Psoas muscle (tissue), 8 donors: ENCODE data around the gene APOB. TPM values are rescaled to one million over a fixed set of nuclear protein-coding genes. Genes with fewer than 3 reads are reported as not detected.

ENCODE experiments used
- ATAC-seq, 4 donors: fragments of 200-7000 bp; cut with Tn5 transposase; one replicate each; pipeline ENCODE4 v1.9.1; 2020; ENCODE audit warnings: moderate library complexity in 3 of 4, mild to moderate bottlenecking in 2 of 4
- DNase-seq, 2 donors: peaks; one replicate each; pipeline ENCODE4 v3.0.0-alpha.2; 2020
- H3K27ac ChIP-seq: fragments of 200-600 bp; one replicate; pipeline ENCODE4 v1.8.0; 2022
- H3K27me3 ChIP-seq, 3 donors: fragments of 200-600 bp in 1 of 3; one replicate each; pipeline versions ENCODE4 v1.6.1 to v1.8.0; 2013 to 2022; ENCODE audit warnings: low read length in 2 of 3, mild to moderate bottlenecking in 2 of 3, moderate library complexity in 1 of 3; ENCODE audit not compliant: insufficient read depth in 3 of 3
- H3K36me3 ChIP-seq, 2 donors: fragments of 200-600 bp in 1 of 2; one replicate each; pipeline versions ENCODE4 v1.6.1 to v1.8.0; 2013 to 2022; ENCODE audit warnings: low read depth in 1 of 2, mild to moderate bottlenecking in 1 of 2, moderate library complexity in 1 of 2; ENCODE audit not compliant: insufficient read depth in 1 of 2
- H3K4me1 ChIP-seq: fragments of 200-600 bp; one replicate; pipeline ENCODE4 v1.8.0; 2022
- H3K4me3 ChIP-seq: fragments of 200-600 bp; one replicate; pipeline ENCODE4 v1.8.0; 2022; ENCODE audit warnings: mild to moderate bottlenecking
- H3K9me3 ChIP-seq: fragments of 200-600 bp; one replicate; pipeline ENCODE4 v1.8.0; 2022
- CTCF ChIP-seq: fragments of 200-600 bp; IDR thresholded peaks from one replicate; pipeline ENCODE4 v1.8.0; 2022; ENCODE audit warnings: antibody characterized with exemption
- WGBS, 3 donors: extraction: QIAGEN DNeasy Blood & Tissue Kit; methylation state at CpG; one replicate each; pipeline versions ENCODE4 v1.1.6 to v1.1.7; 2013; 5-methylcytosine and 5-hydroxymethylcytosine counted together
- intact Hi-C, 2 donors: fragments of 100-400 bp; cut with DNase I; formaldehyde crosslinking; loops; one replicate each; pipeline versions ENCODE4 v1.11.0 to v1.14.2; 2022
- polyA plus RNA-seq, 3 donors: library from polyadenylated mRNA; stranded (reverse); fragments of 200-250 nt; gene quantifications; one replicate each; pipeline ENCODE4 v1.2.3, GENCODE V29; 2013
- total RNA-seq, 4 donors: library from RNA; stranded (reverse); fragmentation: NEBNext Ultra II Directional in 2 of 4; extraction: Animal tissue kit (Norgen Biotek cat#: 25700) in 2 of 4; gene quantifications; one replicate each; pipeline versions ENCODE4 v1.2.1 to v1.2.4, GENCODE V29; 2021 to 2023
- donor health status: healthy with polysubstance abuse.
- donor health status: DM: no; HTN: no; CAD: no; lungs with moderate emphysema.
- donor health status: Bipolar disorder and iron deficiency.
- donor health status: healthy.
- donor health status: DM: yes; HTN: yes; CAD: no.
- donor health status: DM: no; HTN: no; CAD: no.
- donor health status: DM: no; HTN: no; CAD: no.
- donor health status: DM: yes; HTN: yes; CAD: no.

APOB gene
- total and polyA plus RNA-seq, 7 donors = 0.03 to 0.64 (median 0.34) TPM

DNA sequence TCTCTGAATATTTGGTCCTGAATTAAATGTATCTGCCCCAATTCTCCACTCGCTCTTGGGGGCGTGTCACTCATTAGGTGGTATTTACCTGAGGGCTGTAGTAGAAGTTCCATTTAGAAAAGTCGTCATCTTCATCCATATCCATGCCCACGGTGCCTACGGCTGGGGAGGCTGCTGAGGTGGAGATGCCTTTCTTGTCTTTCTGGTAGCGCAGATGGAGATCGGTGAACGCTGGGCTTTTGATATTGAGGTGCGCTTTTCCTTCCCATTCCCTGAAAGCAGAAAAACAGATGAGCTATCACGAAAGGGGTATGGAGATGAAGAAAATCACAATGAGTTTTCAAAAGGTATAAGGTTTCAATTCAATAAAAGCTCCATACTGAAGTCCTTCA lies 39.7 kb downstream of the APOB start:
- Histone ChIP-seq H3K4me1 (no peaks in the 10 kb centered on the region), H3K9me3 (no peaks in the 10 kb centered on the region), H3K27me3 (no peaks in the 10 kb centered on the region), H3K36me3 (no peaks in the 10 kb centered on the region), H3K4me3 (no peak overlapping the region), H3K27ac (no peak overlapping the region)
- no peak for ATAC-seq
- no peak for DNase-seq
- intact Hi-C loops = no loop called here
- 92 to 95% (median 94%) methylated on average over 10 of the region's 10 CpGs for WGBS, 3 donors
- no peak for TF ChIP-seq CTCF

DNA sequence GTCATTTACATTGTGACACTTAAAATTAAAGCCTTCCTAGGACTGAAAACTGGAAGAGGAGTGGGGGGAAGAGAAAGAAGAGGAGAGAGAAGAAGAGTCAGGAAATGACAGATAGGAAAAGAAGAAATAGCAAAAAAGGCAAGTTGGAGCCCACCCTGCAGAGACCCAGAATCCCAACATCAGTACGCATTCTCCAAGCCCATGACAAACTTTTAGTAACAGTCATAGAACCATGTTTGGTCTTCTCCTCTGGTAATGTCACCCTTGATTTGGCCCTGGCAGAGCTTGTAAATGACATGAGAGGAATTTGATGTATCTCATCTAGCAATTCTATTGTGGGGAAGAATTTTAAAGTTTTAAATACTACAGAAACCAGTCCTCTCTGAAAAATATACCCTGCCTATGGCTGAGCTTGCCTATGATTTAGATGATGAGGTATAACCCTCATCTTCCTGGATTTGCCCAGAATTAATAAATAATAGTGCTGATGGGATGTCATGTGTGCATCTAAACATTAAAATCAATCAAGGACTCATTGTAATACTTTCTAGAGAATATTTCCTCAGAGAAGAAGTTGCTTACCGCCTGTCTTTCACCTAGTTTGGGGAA lies 40.2 kb downstream of the APOB start:
- no peaks in the 10 kb centered on the region for H3K9me3 ChIP-seq
- no peaks in the 10 kb centered on the region for H3K36me3 ChIP-seq
- no peaks in the 10 kb centered on the region for H3K4me1 ChIP-seq
- H3K4me3 ChIP-seq = no peak overlapping the region
- no peak overlapping the region for H3K27ac ChIP-seq
- DNase-seq (no peak), ATAC-seq (no peak)
- 93 to 96% (median 96%) methylated on average over 2 of the region's 2 CpGs for WGBS, 3 donors
- H3K27me3 ChIP-seq = no peaks in the 10 kb centered on the region
- intact Hi-C loops = no loop called here
- no peak for TF ChIP-seq CTCF

GRCh38 chr2:21002814-21003192 lies 41.1 kb downstream of the APOB start:
- no peak overlapping the region for H3K27ac ChIP-seq
- 77 to 86% (median 83%) methylated on average over 4 of the region's 4 CpGs for WGBS, 3 donors
- no peak for TF ChIP-seq CTCF
- H3K4me1 ChIP-seq = no peaks in the 10 kb centered on the region
- no peak for ATAC-seq
- H3K36me3 ChIP-seq = no peaks in the 10 kb centered on the region
- no peak overlapping the region for H3K4me3 ChIP-seq
- no peaks in the 10 kb centered on the region for H3K27me3 ChIP-seq
- intact Hi-C loops = no loop called here
- H3K9me3 ChIP-seq = no peaks in the 10 kb centered on the region
- DNase-seq = no peak

DNA sequence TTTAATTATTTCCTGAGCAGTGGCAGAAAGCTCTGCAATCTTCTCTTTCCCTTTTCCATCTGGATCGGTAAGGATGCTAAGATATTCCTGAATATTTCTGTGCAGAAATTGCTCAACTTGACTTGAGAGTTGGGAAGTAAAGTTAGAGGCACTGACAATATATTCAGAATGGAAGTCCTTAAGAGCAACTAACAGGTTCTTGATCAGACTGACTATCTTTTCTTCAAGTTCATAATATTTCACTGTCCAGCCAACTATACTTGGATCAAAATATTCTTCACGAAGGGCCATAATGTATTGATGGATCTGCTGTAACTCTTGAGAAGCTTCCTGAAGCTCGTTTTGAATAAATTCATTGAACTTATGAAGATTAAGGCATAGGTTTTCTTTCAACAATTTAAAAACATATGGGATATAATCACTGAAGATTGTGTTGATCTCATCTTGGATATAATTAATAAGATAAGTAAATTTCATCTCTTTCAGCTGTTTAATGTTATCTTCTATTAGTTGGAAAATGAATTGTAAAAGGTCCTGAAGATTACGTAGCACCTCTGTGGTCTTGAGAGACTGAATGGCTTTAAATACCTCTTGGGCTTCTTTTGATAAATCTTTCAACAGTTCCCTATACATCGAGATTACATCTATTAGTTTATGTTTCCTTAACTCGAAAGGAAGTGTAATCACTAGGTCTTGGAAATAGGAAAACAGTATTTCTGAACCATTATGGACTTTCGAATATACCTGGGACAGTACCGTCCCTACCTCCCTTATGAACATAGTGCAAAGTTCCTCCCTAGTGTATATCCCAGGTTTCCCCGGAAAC lies 41.7 kb downstream of the APOB start:
- no peak for TF ChIP-seq CTCF
- Histone ChIP-seq H3K27ac (no peak overlapping the region), H3K4me1 (no peaks in the 10 kb centered on the region), H3K36me3 (no peaks in the 10 kb centered on the region), H3K27me3 (no peaks in the 10 kb centered on the region), H3K4me3 (no peak overlapping the region), H3K9me3 (no peaks in the 10 kb centered on the region)
- 85 to 89% (median 85%) methylated on average over 9 of the region's 9 CpGs for WGBS, 3 donors
- no peak for ATAC-seq
- DNase-seq = no peak
- intact Hi-C loops = no loop called here
